Sciatic nerve (tissue), 2 donors: ENCODE results near the gene VAT1L. TPM values are rescaled to one million over a fixed set of nuclear protein-coding genes. Genes with fewer than 3 reads are reported as not detected.
A peak's percentile ranks its signal among the peaks of the same experiment; 100 is the strongest.
"Not testable (repeated sequence)": the region's sequence is repeated elsewhere in the genome, so short reads cannot be mapped to it uniquely, and the experiment has no call there.

ENCODE experiments used
- ATAC-seq: fragments of 200-7000 bp; cut with Tn5 transposase; one replicate; pipeline ENCODE4 v1.9.1; 2020; ENCODE audit warnings: mild to moderate bottlenecking, moderate library complexity
- DNase-seq: peaks from one replicate; pipeline ENCODE4 v3.0.0-alpha.2; 2020; ENCODE audit warnings: low spot score
- intact Hi-C: fragments of 100-400 bp; cut with DNase I; formaldehyde crosslinking; loops from one replicate; pipeline ENCODE4 v1.14.2; 2022
- total RNA-seq: library from RNA; stranded (reverse); fragmentation: NEBNext Ultra II Directional; extraction: Animal tissue kit (Norgen Biotek cat#: 25700); gene quantifications from one replicate; pipeline ENCODE4 v1.2.1, GENCODE V29; 2021
- donor health status: DM: no; HTN: no; CAD: no.
- donor health status: DM: no; HTN: no; CAD: no.

The VAT1L gene
- total RNA-seq, 1 donor from 2014 or later: 36.1 TPM

DNA sequence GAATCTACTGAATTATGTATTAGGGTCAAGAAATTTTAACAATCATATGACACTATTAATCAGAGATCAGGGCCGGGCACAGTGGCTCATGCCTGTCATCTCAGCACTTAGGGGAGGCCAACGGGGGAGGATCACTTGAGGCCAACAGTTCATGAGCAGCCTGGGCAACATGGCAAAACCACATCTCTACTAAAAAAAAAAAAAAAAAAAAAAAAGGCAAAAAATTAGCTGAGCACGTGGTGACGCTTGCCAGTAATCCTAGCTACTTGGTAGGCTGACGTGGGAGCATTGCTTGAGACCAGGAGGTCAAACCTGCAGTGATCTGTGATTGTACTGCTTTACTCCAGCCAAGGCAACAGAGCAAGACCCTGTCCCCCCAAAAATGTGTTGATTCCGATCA is 181.5 kb downstream of the VAT1L start:
- intact Hi-C loops: loop anchor here (5.0 kb wide), 1 partner anchor 293 kb away; no protein-coding TSS in a partner anchor
- DNase-seq (no peak), ATAC-seq (no peak)

DNA sequence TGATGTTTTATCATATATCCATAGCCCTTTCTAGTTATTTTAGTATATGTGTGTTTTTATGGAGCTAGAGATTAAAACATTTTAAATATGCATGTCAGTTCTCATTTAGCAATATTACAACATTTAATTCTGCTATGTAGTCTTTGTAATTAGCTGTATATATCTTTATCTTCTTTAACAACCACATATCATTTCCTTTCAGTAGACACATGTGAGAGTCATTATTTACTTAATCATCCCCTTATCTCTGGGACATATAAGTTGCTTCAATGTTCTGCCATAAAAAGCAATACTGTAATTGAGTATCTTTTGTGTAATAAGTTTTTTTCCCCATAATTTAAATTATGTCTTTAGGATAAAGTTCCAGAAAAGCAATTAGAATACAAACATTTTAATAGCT is 182.0 kb downstream of the VAT1L start:
- intact Hi-C loops: loop anchor here (5.0 kb wide), 1 partner anchor 293 kb away; no protein-coding TSS in a partner anchor
- ATAC-seq: no peak
- no peak for DNase-seq

DNA sequence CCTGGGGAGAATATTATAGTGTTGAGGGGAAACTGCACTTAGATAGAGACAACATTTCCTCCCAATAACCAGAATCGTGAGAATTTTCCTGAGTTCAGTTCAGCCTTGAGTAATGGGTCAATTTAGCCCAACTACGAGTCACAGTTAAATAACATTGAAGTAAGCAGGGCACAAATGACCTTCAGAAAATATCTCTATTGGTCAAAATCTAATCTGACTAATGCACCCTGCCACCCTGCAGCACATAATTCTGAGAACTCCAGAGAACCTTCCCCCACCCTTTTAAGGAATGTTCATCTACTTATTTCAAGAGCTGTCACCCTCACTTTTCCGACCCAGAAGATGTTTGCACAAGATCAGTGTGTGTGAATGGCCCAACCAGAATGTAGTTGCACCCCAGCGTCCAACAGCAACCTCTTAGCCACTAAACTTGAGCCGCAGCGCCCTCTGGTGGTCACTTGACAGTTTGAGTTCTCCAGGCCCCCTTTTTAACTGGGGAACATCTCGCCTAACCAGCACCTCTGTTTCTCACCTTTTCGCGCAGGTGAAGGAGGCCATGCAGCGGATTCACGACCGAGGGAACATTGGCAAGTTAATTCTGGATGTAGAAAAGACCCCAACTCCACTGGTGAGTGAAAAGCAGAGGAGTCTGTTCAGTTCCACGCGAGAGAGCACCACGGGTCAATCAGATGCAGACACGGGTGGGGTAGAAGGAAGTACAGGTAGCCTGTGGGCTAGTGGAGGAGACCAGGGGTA is 183.1 kb downstream of the VAT1L start:
- peak; percentile 87 for ATAC-seq
- DNase-seq: peak; percentile 92
- intact Hi-C loops: loop anchor here (5.0 kb wide), 1 partner anchor 294 kb away; no protein-coding TSS in a partner anchor

DNA sequence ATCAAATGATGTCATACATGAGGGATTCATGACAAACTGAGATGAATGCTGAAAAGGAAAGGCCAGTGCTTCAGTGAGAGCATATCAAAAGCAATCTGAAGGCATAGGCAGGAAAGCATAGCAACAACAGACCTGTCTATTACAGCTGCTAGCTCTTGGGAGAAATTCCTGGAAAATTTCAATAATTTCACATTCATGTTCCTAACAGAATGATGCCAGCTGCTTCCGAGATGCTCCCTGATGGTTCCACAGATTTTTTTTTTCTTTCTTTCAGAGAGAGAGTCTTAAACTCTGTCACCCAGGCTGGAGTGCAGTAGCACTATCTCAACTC is 183.7 kb downstream of the VAT1L start:
- DNase-seq: no peak
- intact Hi-C loops: loop anchor here (5.0 kb wide), 1 partner anchor 295 kb away; no protein-coding TSS in a partner anchor
- no peak for ATAC-seq

DNA sequence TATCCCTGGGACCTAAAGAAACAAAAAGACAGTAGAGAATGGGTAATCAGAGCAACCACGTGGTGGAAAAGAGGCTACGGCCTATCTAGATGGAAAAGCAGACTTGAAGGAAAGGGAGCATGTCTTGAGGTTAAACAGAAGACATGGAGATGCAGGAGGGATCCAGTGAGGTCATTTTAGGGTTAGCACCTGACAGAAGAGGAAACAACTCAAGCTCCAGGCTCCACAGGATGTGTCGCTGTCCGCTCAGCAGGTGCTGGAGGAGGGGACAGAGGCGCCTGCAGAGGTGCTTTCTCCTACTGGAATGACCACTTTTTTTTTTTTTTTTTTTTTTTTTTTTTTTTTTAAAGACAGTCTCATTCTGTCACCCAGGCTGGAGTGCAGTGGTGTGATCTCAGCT is 186.5 kb downstream of the VAT1L start:
- intact Hi-C loops: loop anchor here (5.0 kb wide), 1 partner anchor 298 kb away; no protein-coding TSS in a partner anchor
- ATAC-seq (no peak), DNase-seq (no peak)

DNA sequence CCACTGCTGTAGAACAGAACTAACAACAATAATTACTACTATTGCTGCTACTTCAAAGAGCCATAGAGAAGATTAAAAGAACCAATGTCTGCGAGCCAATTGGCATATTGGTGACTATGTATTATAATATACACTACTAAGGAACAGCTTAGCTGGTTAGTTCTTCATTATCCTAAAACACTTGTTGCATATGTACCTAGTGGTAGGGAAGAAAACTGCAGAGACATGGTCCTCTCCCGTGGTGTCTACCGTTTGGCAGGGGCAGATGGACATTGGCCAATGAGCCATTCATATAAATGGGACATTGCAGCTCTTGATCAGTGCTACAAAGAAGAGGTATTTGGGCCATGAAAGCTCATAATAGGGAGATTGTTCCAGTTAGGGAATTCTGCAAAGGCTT is 187.6 kb downstream of the VAT1L start:
- DNase-seq (no peak), ATAC-seq (no peak)
- intact Hi-C loops: no loop called here

DNA sequence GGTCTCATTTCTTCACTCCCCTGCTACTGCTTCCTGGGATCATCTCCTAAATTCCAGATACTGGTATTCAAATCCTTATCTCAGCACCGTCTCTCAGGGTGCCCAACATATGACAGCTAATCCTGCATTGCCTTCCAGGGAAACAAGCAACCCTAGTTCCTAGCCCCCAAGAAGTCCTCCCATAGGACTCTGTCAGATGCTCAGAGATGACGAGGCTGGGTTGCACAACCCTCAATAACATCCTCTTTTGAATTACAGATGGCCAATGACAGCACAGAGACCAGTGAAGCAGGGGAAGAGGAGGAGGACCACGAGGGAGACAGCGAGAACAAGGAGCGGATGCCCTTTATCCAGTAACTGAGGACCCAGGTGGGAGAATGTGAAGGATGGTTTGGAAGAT is 189.0 kb downstream of the VAT1L start:
- ATAC-seq (no peak), DNase-seq (no peak)
- intact Hi-C loops: no loop called here

DNA sequence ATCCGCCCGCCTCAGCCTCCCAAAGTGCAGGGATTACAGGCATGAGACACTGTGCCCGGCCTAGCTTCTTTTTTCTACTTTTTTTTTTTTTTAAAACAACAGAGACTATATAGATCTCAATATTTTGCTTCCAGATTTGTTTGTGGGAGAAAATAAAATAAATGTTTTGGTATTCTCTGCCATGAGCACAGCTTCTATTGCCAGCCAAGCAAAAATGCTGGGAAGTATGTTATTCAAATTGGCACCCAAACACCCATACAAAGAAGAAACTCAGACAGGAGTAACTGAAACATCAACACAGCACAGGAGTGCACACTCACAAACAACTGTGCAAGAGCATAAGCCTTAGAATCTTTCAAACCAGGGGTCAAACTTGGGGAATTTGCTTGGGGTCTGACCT is 196.7 kb downstream of the VAT1L start:
- intact Hi-C loops: no loop called here
- ATAC-seq (no peak), DNase-seq (no peak)

DNA sequence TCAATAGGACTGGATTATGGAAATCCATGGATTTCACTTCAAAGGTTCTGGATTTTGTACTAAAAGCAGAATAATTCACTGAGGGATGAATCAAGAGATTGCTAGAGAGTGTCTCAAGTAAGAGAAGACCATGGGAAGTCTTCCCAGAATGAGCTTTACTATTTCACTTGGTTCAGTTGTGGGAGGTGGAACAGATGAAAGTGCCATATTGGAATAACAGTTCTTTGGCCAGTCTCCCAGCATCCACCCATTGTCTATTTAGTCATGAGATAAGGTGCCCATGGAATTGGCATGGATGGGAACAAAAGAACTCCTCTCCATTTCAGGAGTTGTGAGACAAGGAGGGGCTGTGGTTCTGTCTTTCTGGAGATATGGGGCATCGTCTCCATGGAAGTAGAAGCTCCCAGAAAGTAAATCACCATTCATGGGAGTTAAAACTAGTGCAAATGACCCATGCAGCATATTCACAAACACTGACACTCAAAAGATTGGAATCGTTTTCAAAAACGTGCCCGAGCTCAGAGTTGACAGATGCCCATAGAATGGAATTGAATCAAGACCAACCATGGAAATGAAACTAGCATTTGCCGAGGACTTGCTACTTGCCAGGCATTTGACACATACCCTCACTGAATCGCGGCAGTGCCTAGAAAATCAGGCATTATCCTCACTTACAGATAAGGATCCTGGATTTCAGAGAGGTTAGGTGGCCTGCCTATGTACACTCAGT is 197.8 kb downstream of the VAT1L start:
- DNase-seq (no peak), ATAC-seq (no peak)
- intact Hi-C loops: no loop called here

DNA sequence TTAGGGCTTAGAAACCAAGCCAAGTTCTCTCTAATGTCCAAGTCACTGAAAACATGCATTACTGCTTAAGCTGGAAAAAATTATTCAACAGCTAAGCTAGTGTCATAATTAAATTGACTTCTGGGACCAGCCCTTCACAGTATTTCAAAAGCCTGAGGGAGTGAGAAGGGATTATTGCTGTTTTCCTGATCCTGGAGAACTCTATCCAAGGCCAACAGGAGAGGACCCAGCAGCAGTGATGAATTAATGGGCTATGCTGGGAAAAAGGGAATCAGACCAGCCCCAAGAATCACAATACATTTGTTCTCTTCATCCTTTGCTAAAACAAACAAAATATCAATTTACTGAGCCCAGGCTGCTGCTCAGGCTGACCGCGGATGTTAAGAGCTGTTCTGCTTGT is 199.4 kb downstream of the VAT1L start:
- intact Hi-C loops: no loop called here
- ATAC-seq (peak; percentile 95), DNase-seq (no peak)

DNA sequence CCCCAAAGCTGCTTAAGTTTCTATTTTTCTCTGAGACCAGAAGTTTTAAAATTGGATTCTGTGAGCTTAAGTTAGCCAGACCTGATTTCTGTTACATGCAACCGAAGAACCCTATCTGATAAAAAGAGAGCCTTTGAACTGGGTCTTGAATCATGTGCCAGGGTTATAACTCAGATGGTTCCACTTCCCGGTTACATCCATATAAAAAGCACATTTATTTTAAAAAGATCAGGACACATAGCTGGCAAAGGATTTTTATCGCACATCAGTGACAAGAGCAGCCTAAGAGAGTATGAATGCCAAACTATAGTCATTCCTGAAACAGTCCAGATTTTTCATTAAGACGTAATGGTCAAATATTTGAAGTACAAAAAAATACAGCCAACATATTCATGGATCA is 201.5 kb downstream of the VAT1L start:
- intact Hi-C loops: no loop called here
- no peak for DNase-seq
- ATAC-seq: no peak

DNA sequence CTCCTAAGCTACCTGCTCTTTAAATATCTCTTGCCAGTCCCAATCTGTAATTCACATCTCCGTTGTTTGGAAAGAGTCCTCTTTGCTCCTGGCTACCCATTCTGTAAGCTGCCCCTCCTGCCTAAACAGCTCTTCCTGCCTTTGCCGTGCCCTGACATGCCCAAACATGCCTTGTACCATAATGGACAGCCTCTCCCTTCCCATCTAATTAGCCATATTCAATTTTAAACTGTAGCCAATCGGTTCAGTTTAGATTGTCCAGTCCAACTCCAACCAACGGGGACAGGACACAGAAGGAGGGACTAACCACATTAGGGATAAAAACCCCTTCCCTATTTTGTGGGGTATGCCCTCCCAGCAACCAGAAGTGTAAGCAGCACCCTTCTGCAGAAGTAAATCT is 203.3 kb downstream of the VAT1L start:
- no peak for DNase-seq
- intact Hi-C loops: no loop called here
- ATAC-seq: no peak

DNA sequence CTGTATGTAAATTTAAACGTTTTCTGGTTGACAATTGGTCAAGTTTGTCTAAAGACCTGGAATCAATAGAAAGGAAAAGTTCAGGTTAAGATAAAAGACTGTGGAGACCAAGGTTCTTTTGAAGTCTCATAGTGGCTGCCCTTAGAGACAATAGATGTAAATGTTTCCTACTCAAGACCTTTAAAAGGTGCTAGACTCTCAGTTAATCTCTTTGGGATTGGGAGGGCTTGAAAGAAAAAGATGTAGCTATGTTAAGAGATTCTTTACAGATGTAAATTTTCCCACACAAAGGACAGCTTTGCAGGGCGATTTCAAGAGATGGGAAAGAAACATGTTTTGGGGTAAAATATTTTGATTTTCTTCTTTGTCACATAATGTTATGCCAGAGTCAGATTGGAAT is 204.0 kb downstream of the VAT1L start:
- intact Hi-C loops, DNase-seq, ATAC-seq: not testable (repeated sequence)

DNA sequence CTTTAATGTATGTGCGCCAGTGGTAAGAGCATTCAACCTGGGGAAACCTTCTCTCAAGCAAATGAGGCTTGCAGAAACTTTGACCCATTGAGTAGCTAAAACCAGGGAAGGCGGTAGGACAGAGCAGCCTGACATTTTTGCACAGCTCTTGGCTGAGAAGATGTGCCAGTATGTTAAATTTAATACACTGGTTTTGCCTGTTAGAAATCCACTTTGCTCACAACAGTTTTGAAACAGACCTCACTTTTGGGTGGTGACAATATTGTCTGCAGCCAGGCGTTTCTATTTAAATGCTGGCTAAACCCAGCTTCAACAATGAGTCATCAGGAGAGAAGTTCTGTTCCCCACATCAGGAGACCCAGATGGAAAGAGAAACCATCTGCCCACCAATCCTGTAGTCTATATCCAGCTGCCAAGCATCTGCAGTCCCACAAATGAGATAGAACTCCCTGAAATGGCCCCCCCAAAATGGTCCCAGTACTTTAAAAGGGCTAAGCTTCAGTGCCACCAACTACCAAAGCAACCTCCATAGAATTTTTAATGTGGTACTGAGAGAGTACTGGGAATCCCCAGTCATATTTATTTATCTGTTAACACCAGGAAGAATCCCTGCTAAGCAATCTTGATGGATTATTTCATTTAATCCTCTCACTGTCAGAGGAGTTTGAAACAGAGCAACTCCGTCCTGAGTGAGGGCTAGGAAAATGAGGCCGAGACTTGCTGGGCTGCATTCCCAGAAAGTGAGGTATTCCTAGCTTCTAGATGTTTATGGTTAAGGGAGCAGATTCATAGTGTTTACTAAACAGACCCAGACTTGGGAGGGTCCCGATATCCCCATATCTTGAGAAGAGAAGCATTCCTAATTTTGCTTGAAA is 205.0 kb downstream of the VAT1L start:
- DNase-seq: no peak
- intact Hi-C loops: no loop called here
- ATAC-seq: peak; percentile 81

DNA sequence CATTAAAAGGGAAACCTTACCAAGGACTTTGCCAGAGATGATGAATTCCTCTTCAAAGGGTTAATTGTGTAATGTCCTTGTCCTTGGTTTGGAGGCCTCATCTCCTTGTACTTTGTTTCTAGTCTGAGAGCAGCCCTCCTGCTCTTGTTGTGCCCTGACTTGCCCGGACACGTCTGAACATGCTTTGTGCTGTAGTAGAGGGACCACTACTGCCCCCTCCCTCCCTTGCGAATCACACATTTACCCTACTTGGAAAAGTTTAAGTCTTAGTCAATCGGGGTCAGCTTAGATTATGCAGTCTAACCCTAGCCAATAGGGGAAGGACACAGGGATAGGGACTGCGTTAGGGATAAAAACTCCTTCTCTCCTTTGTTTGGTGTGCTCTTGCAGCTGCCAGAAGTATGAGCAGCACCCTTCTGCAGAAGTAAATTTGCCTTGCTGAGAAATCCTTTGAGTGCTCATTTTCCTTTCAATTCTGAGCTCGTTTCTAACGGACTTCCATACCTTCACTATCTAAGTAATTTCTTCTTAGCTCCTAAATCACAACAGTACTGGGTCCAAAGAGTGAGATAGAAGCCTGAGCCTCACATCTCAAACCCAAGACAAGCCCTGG is 207.6 kb downstream of the VAT1L start:
- intact Hi-C loops: no loop called here

DNA sequence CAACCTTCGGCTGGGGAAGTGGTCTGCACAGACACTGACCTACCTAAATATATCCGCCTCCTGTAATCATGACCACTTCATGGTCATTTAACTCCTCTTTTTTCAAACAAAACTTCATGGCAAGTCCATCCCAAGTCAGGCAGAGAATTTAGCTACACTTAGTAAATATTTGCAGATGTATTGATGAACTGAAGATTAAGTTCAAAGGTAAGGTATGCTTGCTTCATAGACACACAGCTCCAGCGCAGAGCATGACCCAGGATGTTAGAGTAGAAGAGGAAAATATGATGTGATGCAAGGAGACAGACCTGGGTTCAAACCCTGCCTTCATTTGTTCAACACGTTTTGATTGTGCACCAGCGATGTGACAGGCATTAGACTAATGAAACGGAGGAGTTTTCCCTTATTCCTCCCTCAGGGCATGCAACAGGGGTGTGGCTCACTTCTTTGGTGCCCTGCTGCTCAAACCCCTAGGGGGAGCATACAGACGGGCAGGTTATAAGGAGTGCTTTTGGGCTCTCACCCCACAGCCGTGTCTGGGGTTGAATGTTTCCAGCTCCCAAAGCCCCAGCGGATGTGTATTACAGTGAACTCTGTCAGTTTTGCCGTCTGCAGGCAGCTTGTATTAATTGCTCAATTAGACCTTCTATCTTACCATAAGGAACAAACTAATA is 210.1 kb downstream of the VAT1L start:
- ATAC-seq (no peak), DNase-seq (no peak)
- intact Hi-C loops: no loop called here

More for the DNA sequence above, 207.6 kb downstream of the VAT1L start:
- ATAC-seq (no peak), DNase-seq (no peak)

DNA sequence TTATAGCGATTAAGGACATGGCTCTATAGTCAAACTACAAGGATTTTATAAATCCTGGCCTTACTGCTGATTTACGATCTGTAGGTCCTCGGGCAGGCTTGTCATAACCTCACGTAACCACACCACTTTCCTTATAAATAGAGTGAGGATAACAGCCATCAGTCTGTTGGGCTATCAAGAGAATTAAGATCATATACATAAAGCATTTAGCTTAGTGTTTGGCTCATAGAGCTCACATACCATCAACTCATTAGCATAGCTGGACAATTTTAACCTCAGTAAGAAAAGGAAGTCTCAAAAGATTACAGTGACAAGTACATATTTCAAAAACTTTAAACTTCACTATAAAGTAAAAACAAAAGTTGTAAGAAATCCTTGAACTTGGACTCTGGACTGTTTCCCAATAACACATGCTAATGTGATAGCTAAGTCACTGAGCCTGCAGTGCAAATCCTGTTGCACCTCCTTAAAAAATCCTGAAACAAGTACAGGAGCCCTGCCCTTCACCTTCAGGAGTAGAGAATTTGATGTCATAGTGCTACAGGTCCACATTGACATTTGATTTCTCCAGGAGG is 213.2 kb downstream of the VAT1L start:
- DNase-seq: no peak
- ATAC-seq: no peak
- intact Hi-C loops: no loop called here

DNA sequence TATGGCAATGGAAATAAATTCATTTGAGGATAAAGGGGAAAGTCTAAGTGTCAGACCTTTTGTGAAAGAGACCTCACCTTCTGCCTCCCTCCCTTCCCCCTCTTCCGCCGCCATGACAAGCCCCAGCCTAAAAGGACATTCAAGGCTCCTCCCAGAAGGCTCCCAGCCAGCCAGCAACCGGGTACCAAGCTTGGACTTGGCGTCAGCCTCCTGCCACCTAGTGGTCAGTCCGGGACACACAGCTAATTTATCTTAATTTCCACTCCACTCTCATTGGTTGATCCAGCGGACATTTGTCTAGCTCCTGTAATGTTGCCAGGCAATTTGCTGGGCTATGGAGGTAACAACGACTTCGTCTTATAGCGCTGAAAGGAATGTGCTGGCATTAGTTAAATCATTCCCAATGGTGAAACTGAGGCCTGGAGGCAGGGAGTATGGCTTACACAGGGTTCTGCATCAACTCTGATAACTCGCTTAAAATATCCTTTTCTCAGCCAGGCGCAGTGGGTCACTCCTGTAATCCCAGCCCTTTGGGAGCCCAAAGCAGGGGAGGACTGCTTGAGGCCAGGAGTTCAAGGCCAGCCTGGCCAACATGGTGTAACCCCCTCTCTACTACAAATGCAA is 214.7 kb downstream of the VAT1L start:
- intact Hi-C loops: no loop called here
- peak; percentile 92 for ATAC-seq
- peak; percentile 86 for DNase-seq
